C4-2B (cell line): ENCODE measurements around the gene RNF166.

Source experiments
- CTCF ChIP-seq: fragments of 450-650 bp; conservative IDR thresholded peaks from 2 replicates; pipeline ENCODE4 v1.5.1; 2017; ENCODE audit warnings: mild to moderate bottlenecking
- ZFX ChIP-seq: fragments of 450-650 bp; IDR thresholded peaks from 2 replicates; pipeline ENCODE4 v1.6.1; 2017

DNA sequence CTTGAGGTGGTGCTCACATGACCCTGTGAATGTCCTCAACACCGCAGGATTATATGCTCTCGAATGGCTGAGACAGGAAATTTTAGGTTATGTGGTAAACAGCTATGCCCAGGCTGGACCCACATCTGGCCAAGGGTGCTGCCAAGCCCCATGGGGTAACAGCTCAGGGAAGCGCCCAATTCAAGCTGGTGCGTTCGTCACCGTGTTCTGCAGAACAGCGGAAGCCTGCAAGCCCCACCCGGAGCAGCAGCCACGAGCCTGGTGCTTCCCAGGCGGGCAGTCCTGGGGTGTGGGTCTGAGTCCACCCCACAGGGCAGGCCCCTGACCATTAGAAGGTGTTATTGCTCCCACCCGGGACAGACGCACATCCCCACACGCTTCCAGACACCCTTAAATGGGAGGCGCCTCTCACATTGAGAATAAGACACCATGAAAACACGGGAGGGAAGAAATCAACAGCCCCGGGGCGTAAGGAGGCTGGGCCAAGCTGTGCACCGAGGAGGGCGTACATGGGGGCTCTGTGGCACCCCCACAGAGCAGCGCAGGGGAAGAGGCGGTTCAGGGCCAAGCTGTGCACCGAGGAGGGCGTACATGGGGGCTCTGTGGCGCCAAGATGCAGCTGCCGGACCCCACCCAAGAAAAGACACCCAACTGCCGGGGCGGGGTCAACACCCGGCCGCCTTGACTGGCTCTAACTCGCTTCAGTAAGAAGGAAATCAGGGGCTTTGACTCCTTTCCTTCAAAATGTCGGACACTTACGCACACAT, 52.4 kb downstream of the RNF166 start:
- no peak for TF ChIP-seq CTCF
- no peak for TF ChIP-seq ZFX
